A549 (cell line): ENCODE data around the gene CDH4. TPM values are rescaled to one million over a fixed set of nuclear protein-coding genes. Genes with fewer than 3 reads are reported as not detected.

Experiments used
- ATAC-seq, 2 experiments: fragments of 200-7000 bp in 1 of 2; fragments of >200 bp in 1 of 2; cut with Nextera tagmentation in 1 of 2; cut with Tn5 transposase in 1 of 2; 3 replicates each; pipeline versions ENCODE4 v1.8.0 to v1.9.1; 2018 to 2020; ENCODE audit warnings: mild to moderate bottlenecking in 1 of 2, moderate library complexity in 1 of 2
- CTCF ChIA-PET: fragments of 300-600 bp; sonication (Branson Sonifier 250); formaldehyde crosslinking; extraction: SDS; loops from one replicate; lab custom pipeline; 2021; ENCODE audit warnings: antibody characterized with exemption, inconsistent platforms; lab: Yijun Ruan, JAX
- POLR2A ChIA-PET: fragments of 350-600 bp; formaldehyde crosslinking; extraction: SDS; loops from one replicate; lab custom pipeline; 2021; ENCODE audit warnings: antibody characterized with exemption, inconsistent platforms; lab: Yijun Ruan, JAX
- DNase-seq, 2 experiments: peaks; one replicate each; pipeline versions ENCODE4 v3.0.0 to v3.0.0-alpha.2; 2011 to 2016; ENCODE audit warnings: low read depth in 1 of 2, low spot score in 1 of 2
- FAIRE-seq: peaks from 2 replicates; lab custom pipeline; 2011; peaks lifted over from hg19 to GRCh38; lab: Jason Lieb, UNC
- H3K27ac ChIP-seq, 2 experiments: fragments of >200 bp; sonication (Bioruptor Twin); formaldehyde crosslinking; 3 replicates each; pipeline ENCODE4 v1.5.1; 2016 to 2017
- H3K4me1 ChIP-seq: fragments of >200 bp; sonication (Bioruptor Twin); formaldehyde crosslinking; 3 replicates; pipeline ENCODE4 v1.6.1; 2016
- H3K4me2 ChIP-seq: fragments of >200 bp; sonication (Bioruptor Twin); formaldehyde crosslinking; 3 replicates; pipeline ENCODE4 v1.6.1; 2016
- H3K4me3 ChIP-seq: fragments of >200 bp; sonication (Bioruptor Twin); formaldehyde crosslinking; 3 replicates; pipeline ENCODE4 v1.5.1; 2016
- H3K9me3 ChIP-seq: fragments of >200 bp; sonication (Bioruptor Twin); formaldehyde crosslinking; 3 replicates; pipeline ENCODE4 v1.6.1; 2016
- CBX2 ChIP-seq: fragments of 200-600 bp; sonication (generic); IDR thresholded peaks from 2 replicates; pipeline ENCODE4 v1.6.1; 2016; ENCODE audit warnings: low read depth, mild to moderate bottlenecking, borderline replicate concordance
- CBX8 ChIP-seq: fragments of 200-600 bp; sonication (generic); IDR thresholded peaks from 2 replicates; pipeline ENCODE4 v1.6.1; 2016
- CHD2 ChIP-seq: fragments of 150-350 bp; IDR thresholded peaks from 2 replicates; pipeline ENCODE4 v1.6.1; 2014; ENCODE audit warnings: low read length; ENCODE audit not compliant: partially characterized antibody
- EHMT2 ChIP-seq: fragments of 200-600 bp; sonication (generic); IDR thresholded peaks from 2 replicates; pipeline ENCODE4 v1.6.1; 2016; ENCODE audit warnings: antibody characterized with exemption, low read depth, mild to moderate bottlenecking, moderate library complexity
- ELK1 ChIP-seq: fragments of 150-350 bp; IDR thresholded peaks from 2 replicates; pipeline ENCODE4 v1.6.1; 2014; ENCODE audit warnings: low read depth, mild to moderate bottlenecking, low read length
- GATA3 ChIP-seq: IDR thresholded peaks from 2 replicates; pipeline ENCODE4 v1.6.1; 2012; ENCODE audit warnings: borderline replicate concordance
- HMGXB4 ChIP-seq: fragments of 250-450 bp; sonication (Bioruptor Pico); IDR thresholded peaks from 2 replicates; pipeline ENCODE4 v1.5.0; 2021; ENCODE audit warnings: mild to moderate bottlenecking, moderate library complexity, borderline replicate concordance
- JUNB ChIP-seq: fragments of >200 bp; sonication (Bioruptor Twin); formaldehyde crosslinking; IDR thresholded peaks from 2 replicates; pipeline ENCODE4 v1.6.1; 2016
- KDM1A ChIP-seq: fragments of 200-600 bp; sonication (generic); IDR thresholded peaks from 2 replicates; pipeline ENCODE4 v1.6.1; 2016; ENCODE audit warnings: low read depth, mild to moderate bottlenecking
- NR3C1 ChIP-seq: fragments of >200 bp; sonication (Bioruptor Twin); formaldehyde crosslinking; IDR thresholded peaks from 3 replicates; pipeline ENCODE4 v1.6.1; 2017
- PHF8 ChIP-seq: fragments of 200-600 bp; sonication (generic); IDR thresholded peaks from 2 replicates; pipeline ENCODE4 v1.6.1; 2016; ENCODE audit warnings: low read depth, mild to moderate bottlenecking, antibody characterized with exemption, moderate library complexity, borderline replicate concordance
- POLR2A ChIP-seq: IDR thresholded peaks from 2 replicates; pipeline ENCODE4 v1.6.1; 2012; ENCODE audit warnings: mild to moderate bottlenecking, low read length
- RFX5 ChIP-seq: fragments of 450-650 bp; IDR thresholded peaks from 2 replicates; pipeline ENCODE4 v1.7.1; 2014; ENCODE audit warnings: antibody characterized with exemption, mild to moderate bottlenecking, moderate library complexity
- RNF2 ChIP-seq: fragments of 200-600 bp; sonication (generic); IDR thresholded peaks from 2 replicates; pipeline ENCODE4 v1.6.1; 2016; ENCODE audit warnings: low read depth, mild to moderate bottlenecking, antibody characterized with exemption, moderate library complexity, borderline replicate concordance
- SMC3 ChIP-seq: fragments of >200 bp; sonication (Bioruptor Twin); formaldehyde crosslinking; IDR thresholded peaks from 3 replicates; pipeline ENCODE4 v1.6.1; 2018; ENCODE audit warnings: inconsistent platforms
- ZC3H11A ChIP-seq: fragments of 450-650 bp; IDR thresholded peaks from 2 replicates; pipeline ENCODE4 v1.6.1; 2014; ENCODE audit warnings: antibody characterized with exemption, mild to moderate bottlenecking
- ZNF302 ChIP-seq: fragments of 250-450 bp; sonication (Bioruptor Pico); IDR thresholded peaks from 2 replicates; pipeline ENCODE4 v1.9.0; 2021; ENCODE audit warnings: inconsistent platforms, mild to moderate bottlenecking, moderate library complexity
- ZSCAN20 ChIP-seq: fragments of 250-450 bp; sonication (Bioruptor Pico); IDR thresholded peaks from 2 replicates; pipeline ENCODE4 v1.8.0; 2022; ENCODE audit warnings: mild to moderate bottlenecking, moderate library complexity
- WGBS: methylation state at CpG from one replicate; pipeline ENCODE4 v1.1.6; 2017; ENCODE audit errors: missing lambda C conversion rate; 5-methylcytosine and 5-hydroxymethylcytosine counted together
- polyA plus RNA-seq, 4 experiments: library from polyadenylated mRNA; depleted of rRNA in 3 of 4; stranded (reverse); fragments of >200 nt; fragmentation: RNase III in 1 of 4; extraction: RNeasy Plus Mini Kit Qiagen cat#74134 plus additional on column Dnase treatment in 1 of 4; gene quantifications; 2 replicates in 3 of 4; 3 replicates in 1 of 4; pipeline ENCODE4 v1.2.3, GENCODE V29; 2011 to 2017
- TF ChIP-seq, protein P1 (sequence below): fragments of 450-650 bp; IDR thresholded peaks from 2 replicates; pipeline ENCODE4 v1.6.1; 2014; ENCODE audit warnings: antibody characterized with exemption
- TF ChIP-seq, protein P2 (sequence below): IDR thresholded peaks from 2 replicates; pipeline ENCODE4 v1.6.1; 2012; ENCODE audit warnings: low read depth, borderline replicate concordance
- TF ChIP-seq, protein P3 (sequence below): IDR thresholded peaks from 2 replicates; pipeline ENCODE4 v1.6.1; 2012
- TF ChIP-seq, protein P4 (sequence below): fragments of >200 bp; sonication (Bioruptor Twin); formaldehyde crosslinking; IDR thresholded peaks from 2 replicates; pipeline ENCODE4 v1.6.1; 2016
- TF ChIP-seq, protein P5 (sequence below): fragments of >200 bp; sonication (Bioruptor Twin); formaldehyde crosslinking; IDR thresholded peaks from 3 replicates; pipeline ENCODE4 v1.5.1; 2016

The CDH4 gene
- polyA plus RNA-seq, 2 of the 4 experiments (the other 2 are of a cell fraction) = 3.4 to 10.3 TPM

GRCh38 chr20:61378694-61379355, 126.8 kb downstream of the CDH4 start:
- no peak overlapping the region for H3K4me3 ChIP-seq
- H3K27ac ChIP-seq = no peak overlapping the region
- no peak for TF ChIP-seq ZSCAN20 (CRISPR knock-in tag)
- TF ChIP-seq JUNB = no peak
- TF ChIP-seq HMGXB4 (CRISPR knock-in tag) = no peak
- TF ChIP-seq CHD2 = no peak
- TF ChIP-seq RNF2 = no peak
- TF ChIP-seq, protein P1, sequence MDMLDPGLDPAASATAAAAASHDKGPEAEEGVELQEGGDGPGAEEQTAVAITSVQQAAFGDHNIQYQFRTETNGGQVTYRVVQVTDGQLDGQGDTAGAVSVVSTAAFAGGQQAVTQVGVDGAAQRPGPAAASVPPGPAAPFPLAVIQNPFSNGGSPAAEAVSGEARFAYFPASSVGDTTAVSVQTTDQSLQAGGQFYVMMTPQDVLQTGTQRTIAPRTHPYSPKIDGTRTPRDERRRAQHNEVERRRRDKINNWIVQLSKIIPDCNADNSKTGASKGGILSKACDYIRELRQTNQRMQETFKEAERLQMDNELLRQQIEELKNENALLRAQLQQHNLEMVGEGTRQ = no peak
- no peak for TF ChIP-seq NR3C1
- TF ChIP-seq, protein P2, sequence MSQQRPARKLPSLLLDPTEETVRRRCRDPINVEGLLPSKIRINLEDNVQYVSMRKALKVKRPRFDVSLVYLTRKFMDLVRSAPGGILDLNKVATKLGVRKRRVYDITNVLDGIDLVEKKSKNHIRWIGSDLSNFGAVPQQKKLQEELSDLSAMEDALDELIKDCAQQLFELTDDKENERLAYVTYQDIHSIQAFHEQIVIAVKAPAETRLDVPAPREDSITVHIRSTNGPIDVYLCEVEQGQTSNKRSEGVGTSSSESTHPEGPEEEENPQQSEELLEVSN = no peak
- no peak for TF ChIP-seq GATA3
- 69% methylated on average over 7 of the region's 7 CpGs for WGBS
- FAIRE-seq = no peak
- POLR2A ChIA-PET = no interaction called here
- CTCF ChIA-PET = no interaction called here
- no peak for ATAC-seq
- DNase-seq = no peak
- no peaks in the 10 kb centered on the region for H3K4me1 ChIP-seq
- H3K4me2 ChIP-seq = no peak overlapping the region
- 0 out of 3 replicates have a peak, but pooled peaks cover 5% of the 10 kb centered on the region for H3K9me3 ChIP-seq

GRCh38 chr20:61379898-61380544, 128.0 kb downstream of the CDH4 start:
- WGBS = 81% methylated on average over 6 of the region's 6 CpGs
- ChIA-PET CTCF (no interaction called here), POLR2A (no interaction called here)
- DNase-seq (no peak), FAIRE-seq (no peak), ATAC-seq (no peak)
- H3K9me3 ChIP-seq = 0 out of 3 replicates have a peak, but pooled peaks cover 1% of the 10 kb centered on the region
- H3K4me3 ChIP-seq = no peak overlapping the region
- H3K4me2 ChIP-seq = no peak overlapping the region
- H3K4me1 ChIP-seq = no peaks in the 10 kb centered on the region
- no peak overlapping the region for H3K27ac ChIP-seq
- no peak for TF ChIP-seq PHF8
- no peak for TF ChIP-seq ZC3H11A
- no peak for TF ChIP-seq ZSCAN20 (CRISPR knock-in tag)
- no peak for TF ChIP-seq CBX8
- no peak for TF ChIP-seq EHMT2
- no peak for TF ChIP-seq CBX2
- TF ChIP-seq RFX5 = no peak
- no peak for TF ChIP-seq SMC3
- no peak for TF ChIP-seq GATA3
- TF ChIP-seq ELK1 = no peak
- TF ChIP-seq, protein P3, sequence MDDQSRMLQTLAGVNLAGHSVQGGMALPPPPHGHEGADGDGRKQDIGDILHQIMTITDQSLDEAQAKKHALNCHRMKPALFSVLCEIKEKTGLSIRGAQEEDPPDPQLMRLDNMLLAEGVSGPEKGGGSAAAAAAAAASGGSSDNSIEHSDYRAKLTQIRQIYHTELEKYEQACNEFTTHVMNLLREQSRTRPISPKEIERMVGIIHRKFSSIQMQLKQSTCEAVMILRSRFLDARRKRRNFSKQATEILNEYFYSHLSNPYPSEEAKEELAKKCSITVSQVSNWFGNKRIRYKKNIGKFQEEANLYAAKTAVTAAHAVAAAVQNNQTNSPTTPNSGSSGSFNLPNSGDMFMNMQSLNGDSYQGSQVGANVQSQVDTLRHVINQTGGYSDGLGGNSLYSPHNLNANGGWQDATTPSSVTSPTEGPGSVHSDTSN = no peak
- TF ChIP-seq, protein P4, sequence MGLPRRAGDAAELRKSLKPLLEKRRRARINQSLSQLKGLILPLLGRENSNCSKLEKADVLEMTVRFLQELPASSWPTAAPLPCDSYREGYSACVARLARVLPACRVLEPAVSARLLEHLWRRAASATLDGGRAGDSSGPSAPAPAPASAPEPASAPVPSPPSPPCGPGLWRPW = no peak
- TF ChIP-seq, protein P1 = no peak
- no peak for TF ChIP-seq KDM1A
- TF ChIP-seq, protein P5, sequence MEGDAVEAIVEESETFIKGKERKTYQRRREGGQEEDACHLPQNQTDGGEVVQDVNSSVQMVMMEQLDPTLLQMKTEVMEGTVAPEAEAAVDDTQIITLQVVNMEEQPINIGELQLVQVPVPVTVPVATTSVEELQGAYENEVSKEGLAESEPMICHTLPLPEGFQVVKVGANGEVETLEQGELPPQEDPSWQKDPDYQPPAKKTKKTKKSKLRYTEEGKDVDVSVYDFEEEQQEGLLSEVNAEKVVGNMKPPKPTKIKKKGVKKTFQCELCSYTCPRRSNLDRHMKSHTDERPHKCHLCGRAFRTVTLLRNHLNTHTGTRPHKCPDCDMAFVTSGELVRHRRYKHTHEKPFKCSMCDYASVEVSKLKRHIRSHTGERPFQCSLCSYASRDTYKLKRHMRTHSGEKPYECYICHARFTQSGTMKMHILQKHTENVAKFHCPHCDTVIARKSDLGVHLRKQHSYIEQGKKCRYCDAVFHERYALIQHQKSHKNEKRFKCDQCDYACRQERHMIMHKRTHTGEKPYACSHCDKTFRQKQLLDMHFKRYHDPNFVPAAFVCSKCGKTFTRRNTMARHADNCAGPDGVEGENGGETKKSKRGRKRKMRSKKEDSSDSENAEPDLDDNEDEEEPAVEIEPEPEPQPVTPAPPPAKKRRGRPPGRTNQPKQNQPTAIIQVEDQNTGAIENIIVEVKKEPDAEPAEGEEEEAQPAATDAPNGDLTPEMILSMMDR = no peak
- TF ChIP-seq POLR2A = no peak
- TF ChIP-seq ZNF302 (CRISPR knock-in tag) = no peak
- no peak for TF ChIP-seq CHD2
